Memory B cell (primary cell): ENCODE data around the gene SLC22A23.

Experiments used
- ATAC-seq: fragments of 150-1000 bp; cut with Tn5 transposase; 2 replicates; pipeline ENCODE4 v1.10.0; 2021; ENCODE audit warnings: low read depth, mild to moderate bottlenecking, moderate library complexity
- DNase-seq, 2 donors: peaks; one replicate each; pipeline ENCODE4 v3.0.0; 2022; ENCODE audit warnings: low spot score in 2 of 2
- H3K27ac Mint-ChIP-seq: one replicate; pipeline ENCODE4 v1.8.0; 2022; ENCODE audit warnings: mild to moderate bottlenecking, moderate library complexity, mixed read lengths
- H3K27me3 Mint-ChIP-seq: one replicate; pipeline ENCODE4 v1.8.0; 2022; ENCODE audit warnings: mixed read lengths
- H3K36me3 Mint-ChIP-seq: one replicate; pipeline ENCODE4 v1.8.0; 2022; ENCODE audit warnings: mild to moderate bottlenecking, mixed read lengths
- H3K4me1 Mint-ChIP-seq: one replicate; pipeline ENCODE4 v1.8.0; 2022; ENCODE audit warnings: mixed read lengths
- H3K4me3 Mint-ChIP-seq: one replicate; pipeline ENCODE4 v1.8.0; 2022; ENCODE audit warnings: mild to moderate bottlenecking, moderate library complexity, mixed read lengths
- H3K9me3 Mint-ChIP-seq: one replicate; pipeline ENCODE4 v1.8.0; 2022; ENCODE audit warnings: mixed read lengths

The SLC22A23 gene

GRCh38 chr6:3287308-3287707 is 169.5 kb downstream of the SLC22A23 start:
- no peaks in the 10 kb centered on the region for H3K9me3 Mint-ChIP-seq
- ATAC-seq (no peak), DNase-seq (no peak)
- H3K27ac Mint-ChIP-seq: no peak overlapping the region
- no peak overlapping the region for H3K4me3 Mint-ChIP-seq
- no peaks in the 10 kb centered on the region for H3K36me3 Mint-ChIP-seq
- no peaks in the 10 kb centered on the region for H3K4me1 Mint-ChIP-seq
- H3K27me3 Mint-ChIP-seq: no peaks in the 10 kb centered on the region

- Mint-ChIP-seq H3K27ac (no peak overlapping the region), H3K36me3 (no peaks in the 10 kb centered on the region), H3K4me3 (no peak overlapping the region), H3K9me3 (no peaks in the 10 kb centered on the region), H3K4me1 (no peaks in the 10 kb centered on the region), H3K27me3 (no peaks in the 10 kb centered on the region)
- DNase-seq (no peak), ATAC-seq (no peak)
These were observed 170.1 kb downstream of the SLC22A23 start for GRCh38 chr6:3286641-3287171.

GRCh38 chr6:3285732-3286131 is 171.1 kb downstream of the SLC22A23 start:
- no peak overlapping the region for H3K27ac Mint-ChIP-seq
- no peak for DNase-seq

GRCh38 chr6:3285049-3285639 is 171.7 kb downstream of the SLC22A23 start:
- no peaks in the 10 kb centered on the region for H3K9me3 Mint-ChIP-seq
- no peak overlapping the region for H3K4me3 Mint-ChIP-seq
- DNase-seq (no peak), ATAC-seq (no peak)
- no peaks in the 10 kb centered on the region for H3K36me3 Mint-ChIP-seq
- no peaks in the 10 kb centered on the region for H3K4me1 Mint-ChIP-seq
- H3K27me3 Mint-ChIP-seq: no peaks in the 10 kb centered on the region
- H3K27ac Mint-ChIP-seq: no peak overlapping the region

More at GRCh38 chr6:3285732-3286131, 171.1 kb downstream of the SLC22A23 start:
- ATAC-seq: no peak
- H3K4me1 Mint-ChIP-seq: no peaks in the 10 kb centered on the region
- H3K9me3 Mint-ChIP-seq: no peaks in the 10 kb centered on the region
- no peaks in the 10 kb centered on the region for H3K36me3 Mint-ChIP-seq
- H3K27me3 Mint-ChIP-seq: no peaks in the 10 kb centered on the region
- H3K4me3 Mint-ChIP-seq: no peak overlapping the region

GRCh38 chr6:3284436-3284876 is 172.4 kb downstream of the SLC22A23 start:
- Mint-ChIP-seq H3K27me3 (no peaks in the 10 kb centered on the region), H3K4me3 (no peak overlapping the region), H3K4me1 (no peaks in the 10 kb centered on the region), H3K27ac (no peak overlapping the region), H3K36me3 (no peaks in the 10 kb centered on the region), H3K9me3 (no peaks in the 10 kb centered on the region)
- ATAC-seq (no peak), DNase-seq (no peak)

GRCh38 chr6:3283641-3284435 is 173.0 kb downstream of the SLC22A23 start:
- no peaks in the 10 kb centered on the region for H3K36me3 Mint-ChIP-seq
- ATAC-seq (no peak), DNase-seq (no peak)
- no peak overlapping the region for H3K4me3 Mint-ChIP-seq
- H3K27ac Mint-ChIP-seq: no peak overlapping the region
- no peaks in the 10 kb centered on the region for H3K27me3 Mint-ChIP-seq
- H3K4me1 Mint-ChIP-seq: no peaks in the 10 kb centered on the region
- no peaks in the 10 kb centered on the region for H3K9me3 Mint-ChIP-seq

GRCh38 chr6:3283241-3283640 is 173.6 kb downstream of the SLC22A23 start:
- no peaks in the 10 kb centered on the region for H3K9me3 Mint-ChIP-seq
- no peak overlapping the region for H3K27ac Mint-ChIP-seq
- H3K4me1 Mint-ChIP-seq: no peaks in the 10 kb centered on the region
- H3K27me3 Mint-ChIP-seq: no peaks in the 10 kb centered on the region
- no peak for ATAC-seq
- H3K4me3 Mint-ChIP-seq: no peak overlapping the region
- no peaks in the 10 kb centered on the region for H3K36me3 Mint-ChIP-seq
- no peak for DNase-seq

- Mint-ChIP-seq H3K4me3 (no peak overlapping the region), H3K27me3 (no peaks in the 10 kb centered on the region), H3K27ac (no peak overlapping the region), H3K36me3 (no peaks in the 10 kb centered on the region), H3K9me3 (no peaks in the 10 kb centered on the region), H3K4me1 (no peaks in the 10 kb centered on the region)
- no peak for DNase-seq
- ATAC-seq: no peak
These were observed 174.2 kb downstream of the SLC22A23 start for GRCh38 chr6:3282476-3283236.

- ATAC-seq: no peak
- H3K27me3 Mint-ChIP-seq: no peaks in the 10 kb centered on the region
- H3K4me1 Mint-ChIP-seq: no peaks in the 10 kb centered on the region
- H3K27ac Mint-ChIP-seq: no peak overlapping the region
- H3K9me3 Mint-ChIP-seq: no peaks in the 10 kb centered on the region
- no peaks in the 10 kb centered on the region for H3K36me3 Mint-ChIP-seq
- DNase-seq: no peak
- no peak overlapping the region for H3K4me3 Mint-ChIP-seq
These were observed 175.0 kb downstream of the SLC22A23 start for GRCh38 chr6:3281631-3282475.

- ATAC-seq (no peak), DNase-seq (no peak)
These were observed 175.9 kb downstream of the SLC22A23 start for GRCh38 chr6:3280866-3281465.

GRCh38 chr6:3280091-3280490 is 176.8 kb downstream of the SLC22A23 start:
- no peak overlapping the region for H3K27ac Mint-ChIP-seq

More at GRCh38 chr6:3280866-3281465, 175.9 kb downstream of the SLC22A23 start:
- no peaks in the 10 kb centered on the region for H3K36me3 Mint-ChIP-seq
- no peak overlapping the region for H3K27ac Mint-ChIP-seq
- no peaks in the 10 kb centered on the region for H3K27me3 Mint-ChIP-seq
- no peak overlapping the region for H3K4me3 Mint-ChIP-seq
- H3K4me1 Mint-ChIP-seq: no peaks in the 10 kb centered on the region
- H3K9me3 Mint-ChIP-seq: no peaks in the 10 kb centered on the region

GRCh38 chr6:3278691-3279090 is 178.2 kb downstream of the SLC22A23 start:
- Mint-ChIP-seq H3K36me3 (no peaks in the 10 kb centered on the region), H3K27me3 (no peaks in the 10 kb centered on the region), H3K4me1 (peaks cover 5% of the 10 kb centered on the region), H3K4me3 (no peak overlapping the region), H3K9me3 (no peaks in the 10 kb centered on the region), H3K27ac (no peak overlapping the region)
- DNase-seq (no peak), ATAC-seq (no peak)

More at GRCh38 chr6:3280091-3280490, 176.8 kb downstream of the SLC22A23 start:
- Mint-ChIP-seq H3K4me3 (no peak overlapping the region), H3K4me1 (no peaks in the 10 kb centered on the region), H3K27me3 (no peaks in the 10 kb centered on the region), H3K36me3 (no peaks in the 10 kb centered on the region), H3K9me3 (no peaks in the 10 kb centered on the region)
- DNase-seq (no peak), ATAC-seq (no peak)

GRCh38 chr6:3277851-3278416 is 178.9 kb downstream of the SLC22A23 start:
- H3K36me3 Mint-ChIP-seq: no peaks in the 10 kb centered on the region
- no peak overlapping the region for H3K4me3 Mint-ChIP-seq
- no peak overlapping the region for H3K27ac Mint-ChIP-seq
- H3K4me1 Mint-ChIP-seq: peaks cover 6% of the 10 kb centered on the region
- no peaks in the 10 kb centered on the region for H3K9me3 Mint-ChIP-seq
- no peak for DNase-seq
- H3K27me3 Mint-ChIP-seq: no peaks in the 10 kb centered on the region
- no peak for ATAC-seq
